ENCODE data around the gene IL22.

- TF ChIP-seq POLR2A (IDR thresholded peaks at IDR 0.05) (no peak), POLR2AphosphoS5 (IDR thresholded peaks at IDR 0.05; ENCODE audit: insufficient read depth in 1 of 2, low read depth in 1 of 2) (no peak)
These were observed 28.7 kb downstream of the IL22 start for GRCh38 chr12:68224613-68225285.

Measured in vagina (tissue), 2 donors.